Astrocyte (in vitro differentiated cells and primary cell): ENCODE results near the gene DNMT1. TPM values are rescaled to one million over a fixed set of nuclear protein-coding genes. Genes with fewer than 3 reads are reported as not detected.

Experiments
- DNase-seq: peaks from one replicate; pipeline ENCODE4 v3.0.0-alpha.2; 2010; ENCODE audit warnings: low read depth
- FAIRE-seq: peaks from 2 replicates; lab custom pipeline; 2011; peaks lifted over from hg19 to GRCh38; lab: Jason Lieb, UNC
- H2AFZ ChIP-seq: 2 replicates; pipeline ENCODE4 v1.6.0; 2012; ENCODE audit warnings: low read depth, low read length, inconsistent platforms
- H3K27ac ChIP-seq: 2 replicates; pipeline ENCODE4 v1.5.1; 2011; ENCODE audit warnings: low read depth, low read length, inconsistent platforms
- H3K27me3 ChIP-seq: 2 replicates; pipeline ENCODE4 v1.6.0; 2011; ENCODE audit warnings: low read length, inconsistent platforms; ENCODE audit not compliant: insufficient read depth
- H3K36me3 ChIP-seq: 2 replicates; pipeline ENCODE4 v1.5.1; 2011; ENCODE audit warnings: low read length, inconsistent platforms; ENCODE audit not compliant: insufficient read depth
- H3K4me1 ChIP-seq: 2 replicates; pipeline ENCODE4 v1.5.1; 2011; ENCODE audit warnings: low read length, inconsistent platforms; ENCODE audit not compliant: insufficient read depth
- H3K4me2 ChIP-seq: 2 replicates; pipeline ENCODE4 v1.6.0; 2012; ENCODE audit warnings: low read length, inconsistent platforms
- H3K4me3 ChIP-seq: 2 replicates; pipeline ENCODE4 v1.5.1; 2011; ENCODE audit warnings: low read depth, mild to moderate bottlenecking, low read length, inconsistent platforms; ENCODE audit not compliant: insufficient read depth
- H3K79me2 ChIP-seq: 2 replicates; pipeline ENCODE4 v1.6.0; 2012; ENCODE audit warnings: mild to moderate bottlenecking, low read length, inconsistent platforms; ENCODE audit not compliant: insufficient read depth
- H3K9ac ChIP-seq: 2 replicates; pipeline ENCODE4 v1.6.0; 2012; ENCODE audit warnings: mild to moderate bottlenecking, low read length, inconsistent platforms
- H3K9me3 ChIP-seq: 2 replicates; pipeline ENCODE4 v1.5.1; 2012; ENCODE audit warnings: low read depth, mild to moderate bottlenecking, low read length, inconsistent platforms; ENCODE audit not compliant: insufficient read depth
- H4K20me1 ChIP-seq: 2 replicates; pipeline ENCODE4 v1.6.0; 2012; ENCODE audit warnings: low read length, inconsistent platforms; ENCODE audit not compliant: insufficient read depth
- H3K27ac Mint-ChIP-seq: one replicate; pipeline ENCODE4 v1.8.0; 2021; ENCODE audit warnings: mild to moderate bottlenecking, mixed read lengths; ENCODE audit not compliant: unreplicated experiment
- H3K27me3 Mint-ChIP-seq: one replicate; pipeline ENCODE4 v1.8.0; 2021; ENCODE audit warnings: low read depth, mixed read lengths; ENCODE audit not compliant: unreplicated experiment
- H3K36me3 Mint-ChIP-seq: one replicate; pipeline ENCODE4 v1.8.0; 2021; ENCODE audit warnings: low read depth, mixed read lengths; ENCODE audit not compliant: unreplicated experiment
- H3K4me1 Mint-ChIP-seq: one replicate; pipeline ENCODE4 v1.8.0; 2021; ENCODE audit warnings: low read depth, mixed read lengths; ENCODE audit not compliant: unreplicated experiment
- H3K4me3 Mint-ChIP-seq: one replicate; pipeline ENCODE4 v1.8.0; 2021; ENCODE audit warnings: mild to moderate bottlenecking, moderate library complexity, mixed read lengths; ENCODE audit not compliant: unreplicated experiment
- H3K9me3 Mint-ChIP-seq: one replicate; pipeline ENCODE4 v1.8.0; 2021; ENCODE audit warnings: mild to moderate bottlenecking, mixed read lengths; ENCODE audit not compliant: unreplicated experiment
- CTCF ChIP-seq: IDR thresholded peaks from 2 replicates; pipeline ENCODE4 v1.5.1; 2011; ENCODE audit warnings: low read depth, mild to moderate bottlenecking, inconsistent platforms, low read length, moderate library complexity; ENCODE audit not compliant: insufficient read depth
- EZH2 ChIP-seq: IDR thresholded peaks from 2 replicates; pipeline ENCODE4 v1.6.1; 2012; ENCODE audit warnings: mild to moderate bottlenecking, low read length, inconsistent platforms; ENCODE audit not compliant: insufficient read depth
- total RNA-seq: library from RNA; stranded (reverse); gene quantifications from 2 replicates; pipeline ENCODE4 v1.2.1, GENCODE V29; 2021

The DNMT1 gene
- total RNA-seq, 1 donor from 2014 or later, result 50.6 TPM

GRCh38 chr19:10115392-10116084 is 79.2 kb downstream of the DNMT1 start:
- Mint-ChIP-seq H3K27me3 (no peaks in the 10 kb centered on the region), H3K9me3 (no peaks in the 10 kb centered on the region), H3K4me1 (peaks cover 10% of the 10 kb centered on the region), H3K36me3 (peaks cover 13% of the 10 kb centered on the region), H3K4me3 (no peak overlapping the region), H3K27ac (no peak overlapping the region)
- Histone ChIP-seq H3K9ac (no peak overlapping the region), H3K4me2 (no peak overlapping the region), H2AFZ (no peak overlapping the region), H3K9me3 (no peaks in the 10 kb centered on the region), H3K27me3 (no peaks in the 10 kb centered on the region), H3K36me3 (peaks cover 3% of the 10 kb centered on the region), H3K79me2 (peaks cover 36% of the 10 kb centered on the region), H3K4me1 (peaks cover 13% of the 10 kb centered on the region), H4K20me1 (peaks cover 69% of the 10 kb centered on the region), H3K27ac (no peak overlapping the region), H3K4me3 (no peak overlapping the region)
- FAIRE-seq, result no peak
- TF ChIP-seq CTCF (no peak), EZH2 (no peak)
- no peak for DNase-seq

- peaks cover 39% of the 10 kb centered on the region for H3K79me2 ChIP-seq
- no peak overlapping the region for H3K4me2 ChIP-seq
- DNase-seq, result no peak
- no peak overlapping the region for H3K27ac ChIP-seq
- H3K4me3 ChIP-seq, result no peak overlapping the region
- Mint-ChIP-seq H3K9me3 (no peaks in the 10 kb centered on the region), H3K27me3 (no peaks in the 10 kb centered on the region), H3K36me3 (peaks cover 13% of the 10 kb centered on the region), H3K4me1 (peaks cover 10% of the 10 kb centered on the region), H3K4me3 (no peak overlapping the region), H3K27ac (no peak overlapping the region)
- H3K4me1 ChIP-seq, result peaks cover 11% of the 10 kb centered on the region
- H3K27me3 ChIP-seq, result no peaks in the 10 kb centered on the region
- no peak overlapping the region for H2AFZ ChIP-seq
- no peaks in the 10 kb centered on the region for H3K9me3 ChIP-seq
- FAIRE-seq, result no peak
- no peak for TF ChIP-seq EZH2
- TF ChIP-seq CTCF, result no peak
- no peak overlapping the region for H3K9ac ChIP-seq
- H3K36me3 ChIP-seq, result peaks cover 3% of the 10 kb centered on the region
- peaks cover 74% of the 10 kb centered on the region for H4K20me1 ChIP-seq
These were observed 79.9 kb downstream of the DNMT1 start for GRCh38 chr19:10114651-10115391.
